Motor neuron (in vitro differentiated cells): Measurements from ENCODE around the gene KHDC4. TPM values are rescaled to one million over a fixed set of nuclear protein-coding genes. Genes with fewer than 3 reads are reported as not detected.

ENCODE experiments used
- ATAC-seq, 8 experiments: fragments of 200-7000 bp; cut with Tn5 transposase; replicated peaks in 6 of 8; 2 replicates each; pipeline ENCODE4 v1.8.0; 2021; ENCODE audit warnings: mild to moderate bottlenecking in 8 of 8, moderate library complexity in 8 of 8
- H3K27ac ChIP-seq, 2 donors: fragments of 250-450 bp; sonication (Bioruptor Pico); 2 replicates each; pipeline ENCODE4 v1.9.0; 2021; ENCODE audit warnings: antibody characterized with exemption in 2 of 2, mild to moderate bottlenecking in 2 of 2, moderate library complexity in 1 of 2
- H3K4me1 ChIP-seq, 2 donors: fragments of 250-450 bp; sonication (Bioruptor Pico); replicated peaks in 1 of 2; 2 replicates each; pipeline ENCODE4 v1.6.1; 2021; ENCODE audit warnings: antibody characterized with exemption in 2 of 2, mild to moderate bottlenecking in 2 of 2, moderate library complexity in 1 of 2
- H3K4me3 ChIP-seq, 5 donors: fragments of 250-450 bp; sonication (Bioruptor Pico); 2 replicates each; pipeline ENCODE4 v1.9.0; 2021; ENCODE audit warnings: antibody characterized with exemption in 5 of 5, mild to moderate bottlenecking in 5 of 5, moderate library complexity in 4 of 5
- WGBS, 10 experiments: fragments of 450-650 bp; shearing (Covaris generic); methylation state at CpG; one replicate each; pipeline ENCODE4 v1.0.0; 2022; 5-methylcytosine and 5-hydroxymethylcytosine counted together
- in situ Hi-C, 9 experiments: fragments of 400-800 bp; cut with MboI; loops; one replicate each; pipeline ENCODE4 v1.15.0; 2021; ENCODE audit warnings: low sequenced_read_pairs in 9 of 9, low pct_unique_long_range_greater_than_20kb in 2 of 9; ENCODE audit not compliant: unreplicated experiment in 9 of 9
- total RNA-seq, 8 experiments: library from RNA; unstranded; fragments of 300-600 nt; gene quantifications; 2 replicates each; pipeline versions ENCODE4 v1.2.3 to v1.2.4, GENCODE V29; 2022

KHDC4 gene
- total RNA-seq: 10 to 100 TPM; 37.4 to 89.4 (median 62.4) TPM

- peak; percentile 94 to 98 (median 96) for ATAC-seq
- 0 to 11% (median 2%) methylated on average over 6 to 50 of the region's 50 CpGs for WGBS, 10 experiments
- in situ Hi-C loops: no loop called here
- Histone ChIP-seq H3K4me3 (peak within 1 kb of the TSS; percentile 80 to 92 (median 89)), H3K27ac (peak within 1 kb of the TSS; percentile 91 to 95), H3K4me1 (peaks cover 33 to 35% of the 10 kb centered on the region in 2 donors)
These were observed at the start of gene KHDC4 for GRCh38 chr1:155934097-155934935. Gene KHDC4 (minus strand): TSS chr1:155934413. CDS start chr1:155934373, 40 bp downstream.

- Histone ChIP-seq H3K27ac (peak overlapping the region; percentile 88 to 94), H3K4me1 (peaks cover 53 to 57% of the 10 kb centered on the region in 2 donors), H3K4me3 (peak overlapping the region; percentile 12 to 87 (median 18))
- in situ Hi-C loops: no loop called here
- 0 to 45% (median 36%) methylated on average over 2 to 4 of the region's 4 CpGs; no CpG with 5 or more reads in 5 of the 10 experiments for WGBS, 10 experiments
- ATAC-seq: peak; percentile 34 to 93 (median 88)
These were observed 49.2 kb upstream of the KHDC4 start for GRCh38 chr1:155983191-155984024.

- Histone ChIP-seq H3K4me3 (peak overlapping the region in 4 of 5 donors; percentile 15 to 87 (median 44)), H3K27ac (peak overlapping the region in 1 of 2 donors; percentile 88), H3K4me1 (peaks cover 51 to 57% of the 10 kb centered on the region in 2 donors)
- in situ Hi-C loops: no loop called here
- no peak for ATAC-seq
- WGBS, 10 experiments: 0 to 95% (median 54%) methylated on average over 1 to 4 of the region's 7 CpGs; no CpG with 5 or more reads in 2 of the 10 experiments
These were observed 47.9 kb upstream of the KHDC4 start for GRCh38 chr1:155982106-155982505.

DNA sequence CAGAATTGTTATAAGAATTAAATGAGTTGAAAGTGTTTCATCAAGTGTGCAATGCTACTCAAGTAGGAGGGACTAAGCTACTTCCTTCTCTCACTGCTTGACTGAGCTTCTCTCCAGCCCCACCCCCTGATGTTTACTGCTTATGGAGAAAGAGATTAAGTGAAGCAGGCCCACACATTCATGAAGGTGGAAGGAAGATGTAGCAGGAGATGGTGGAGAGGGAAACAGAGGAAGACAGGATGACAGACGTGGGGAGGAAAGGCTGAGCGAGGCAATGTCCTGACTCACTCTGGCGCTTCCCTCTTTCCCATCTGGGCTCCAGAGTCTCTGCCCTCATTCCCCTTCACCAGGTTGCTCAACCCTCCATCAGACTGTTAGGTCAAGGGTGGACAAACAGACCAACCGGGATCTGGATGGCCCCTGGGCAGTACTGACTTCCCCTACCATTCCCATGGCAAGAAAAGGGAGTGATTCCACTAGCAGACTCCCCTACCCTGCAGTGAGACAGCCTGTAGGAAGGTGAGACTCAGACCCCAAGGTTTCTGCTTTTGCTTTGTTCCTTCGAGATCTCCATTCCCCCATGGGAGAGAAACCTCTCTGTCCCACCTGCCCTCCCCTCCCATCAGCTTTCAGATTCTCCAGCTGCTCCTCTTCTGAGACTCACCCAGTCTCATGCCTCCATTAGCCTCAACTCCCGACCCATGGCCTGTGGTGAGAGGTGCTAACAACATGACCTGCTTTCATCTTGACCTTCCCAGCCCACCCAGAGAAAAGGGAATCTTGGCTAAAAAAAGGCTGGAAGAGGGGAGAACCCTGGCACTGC lies 47.3 kb upstream of the KHDC4 start:
- in situ Hi-C loops: no loop called here
- ATAC-seq: peak in 2 of 8 experiments; percentile 16 to 22
- H3K27ac ChIP-seq: peak overlapping the region in 1 of 2 donors; percentile 88
- peak overlapping the region; percentile 2 to 87 (median 18) for H3K4me3 ChIP-seq
- 0 to 100% (median 69%) methylated on average over 1 to 5 of the region's 6 CpGs; no CpG with 5 or more reads in 2 of the 10 experiments for WGBS, 10 experiments
- H3K4me1 ChIP-seq: peaks cover 55 to 59% of the 10 kb centered on the region in 2 donors

DNA sequence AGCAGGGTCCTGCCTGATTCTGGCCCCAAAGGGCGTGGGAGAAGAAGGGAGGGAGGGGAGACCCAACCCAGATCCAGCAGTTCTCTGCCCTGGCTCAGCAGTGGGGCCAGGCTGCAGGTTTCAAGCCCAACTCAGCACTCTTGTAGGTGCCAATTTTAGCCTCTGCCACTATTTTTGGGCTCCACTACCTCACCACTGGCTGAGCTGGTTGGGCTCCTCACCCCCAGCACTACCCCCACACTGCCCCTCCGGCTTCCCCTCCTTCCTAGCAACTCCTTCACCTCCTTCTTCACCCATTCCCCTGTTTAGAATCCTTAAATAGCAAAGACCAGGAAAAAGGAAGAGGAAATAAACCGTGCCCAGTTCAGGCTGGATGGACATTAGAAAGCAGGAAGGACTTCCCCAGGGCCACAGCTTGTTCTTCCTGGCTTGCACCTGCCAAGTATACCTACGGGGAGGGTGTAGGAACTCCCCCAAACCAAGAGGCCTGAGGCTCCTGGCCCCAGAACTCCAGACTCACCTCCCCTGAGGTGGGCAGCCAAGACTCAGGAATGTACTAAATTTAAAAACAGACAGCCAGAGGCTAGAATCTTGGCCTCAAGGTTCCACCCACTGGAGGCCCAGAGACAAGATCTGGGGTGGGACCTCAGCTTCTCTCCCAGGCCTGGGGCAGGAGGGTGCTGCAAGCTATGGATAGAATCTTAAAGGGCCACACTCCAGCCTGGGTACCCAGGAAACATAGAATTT lies 45.6 kb upstream of the KHDC4 start:
- in situ Hi-C loops: no loop called here
- ATAC-seq: peak in 2 of 8 experiments; percentile 6 to 13

DNA sequence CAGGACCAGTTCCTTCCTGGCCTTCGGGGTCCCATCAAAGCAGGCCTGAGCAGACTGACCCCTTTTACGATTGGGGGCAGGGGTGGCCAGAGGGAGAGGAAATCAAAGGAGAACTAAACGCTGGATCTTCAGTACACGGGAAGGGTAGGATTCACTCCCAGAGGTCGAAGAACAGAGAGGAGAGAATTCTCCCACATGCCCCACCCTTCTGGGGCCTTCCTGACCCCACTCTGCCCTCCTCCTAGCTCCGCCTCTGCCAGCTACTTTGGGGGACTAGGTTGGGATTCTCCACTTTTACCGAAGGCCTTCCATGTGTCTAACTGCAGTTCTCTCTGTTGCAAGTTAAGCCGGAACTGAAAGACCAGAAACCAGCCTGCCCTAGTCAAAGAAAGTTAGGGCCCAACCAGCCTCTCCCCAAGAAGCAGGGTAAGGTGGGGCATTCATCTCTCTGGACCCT lies 44.8 kb upstream of the KHDC4 start:
- Histone ChIP-seq H3K4me3 (peak overlapping the region; percentile 69 to 87 (median 79)), H3K27ac (peak overlapping the region; percentile 85 to 88), H3K4me1 (peaks cover 67 to 75% of the 10 kb centered on the region in 2 donors)
- in situ Hi-C loops: no loop called here
- peak in 2 of 8 experiments; percentile 2 to 4 for ATAC-seq
- WGBS, 10 experiments: 0 to 40% (median 15%) methylated on average over 1 to 6 of the region's 8 CpGs; no CpG with 5 or more reads in 5 of the 10 experiments

More for the DNA sequence above, 45.6 kb upstream of the KHDC4 start:
- 50 to 83% (median 60%) methylated on average over 1 to 2 of the region's 4 CpGs; no CpG with 5 or more reads in 5 of the 10 experiments for WGBS, 10 experiments
- peaks cover 64 to 72% of the 10 kb centered on the region in 2 donors for H3K4me1 ChIP-seq
- H3K4me3 ChIP-seq: peak overlapping the region; percentile 69 to 87 (median 79)
- H3K27ac ChIP-seq: peak overlapping the region; percentile 85 to 88

GRCh38 chr1:155978325-155978972 lies 44.2 kb upstream of the KHDC4 start, which contains the start of gene ARHGEF2:
Gene ARHGEF2 (minus strand): TSS chr1:155978547. CDS start chr1:155978427, 120 bp downstream.
- peak; percentile 16 to 69 (median 36) for ATAC-seq
- Histone ChIP-seq H3K4me1 (peaks cover 65 to 72% of the 10 kb centered on the region in 2 donors), H3K4me3 (peak within 1 kb of the TSS; percentile 69 to 87 (median 79)), H3K27ac (peak within 1 kb of the TSS; percentile 85 to 88)
- in situ Hi-C loops: no loop called here
- WGBS, 10 experiments: 0% methylated on average over 2 to 9 of the region's 52 CpGs; no CpG with 5 or more reads in 7 of the 10 experiments

GRCh38 chr1:155977690-155978324 lies 43.6 kb upstream of the KHDC4 start:
- in situ Hi-C loops: no loop called here
- peak; percentile 16 to 63 (median 57) for ATAC-seq
- WGBS, 10 experiments: 0 to 3% methylated on average over 2 to 7 of the region's 52 CpGs; no CpG with 5 or more reads in 8 of the 10 experiments
- peaks cover 59 to 69% of the 10 kb centered on the region in 2 donors for H3K4me1 ChIP-seq
- peak overlapping the region; percentile 85 to 88 for H3K27ac ChIP-seq
- H3K4me3 ChIP-seq: peak overlapping the region; percentile 69 to 87 (median 79)

DNA sequence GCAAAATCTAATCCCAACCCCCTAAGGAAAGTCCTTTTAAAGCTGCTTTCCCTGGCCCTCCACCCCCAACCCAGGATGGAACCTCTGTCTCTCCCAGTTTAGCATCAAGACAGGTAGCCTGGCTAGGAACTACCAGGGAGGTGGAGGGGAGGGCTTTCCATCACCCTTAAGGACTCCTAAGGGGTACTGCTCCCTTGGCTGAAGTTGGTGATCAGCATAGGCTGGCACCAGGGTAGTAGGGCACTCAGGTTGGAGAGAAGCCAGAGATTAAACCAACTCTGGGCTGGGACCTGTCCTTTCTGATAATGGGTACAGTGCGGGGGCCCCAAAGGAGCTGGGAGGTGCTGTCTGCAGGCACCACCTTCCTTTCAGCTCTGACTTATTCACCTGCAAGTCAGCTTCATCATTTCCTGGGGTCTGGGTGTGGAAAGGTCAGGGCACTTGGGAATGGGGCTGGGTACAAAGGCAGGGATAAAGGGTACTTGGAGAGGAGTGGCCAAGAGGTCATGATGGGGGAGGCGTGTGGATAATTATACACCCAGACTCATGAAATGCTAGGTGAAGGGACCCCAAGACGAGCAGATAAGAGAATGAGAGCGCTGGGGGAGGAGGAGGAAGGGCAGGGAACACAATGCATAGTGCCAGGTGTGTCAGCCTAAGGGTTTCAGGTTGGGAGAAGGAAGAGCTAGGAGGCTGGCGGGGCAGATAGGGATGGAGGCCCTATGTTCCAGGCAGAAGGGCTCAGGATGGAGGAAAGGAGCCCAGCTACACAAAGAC lies 42.9 kb upstream of the KHDC4 start:
- 0 to 33% (median 0%) methylated on average over 1 to 4 of the region's 5 CpGs; no CpG with 5 or more reads in 3 of the 10 experiments for WGBS, 10 experiments
- Histone ChIP-seq H3K4me3 (peak overlapping the region; percentile 69 to 87 (median 79)), H3K27ac (peak overlapping the region; percentile 85 to 88), H3K4me1 (peaks cover 52 to 68% of the 10 kb centered on the region in 2 donors)
- in situ Hi-C loops: no loop called here
- peak in 5 of 8 experiments; percentile 1 to 10 (median 3) for ATAC-seq
